ENCODE data around the gene TEPSIN.

GRCh38 chr17:81180836-81181810, 57.7 kb downstream of the TEPSIN start:
- TF ChIP-seq CTCF (IDR thresholded peaks at IDR 0.05) (no peak), POLR2A (IDR thresholded peaks at IDR 0.05) (no peak), POLR2AphosphoS5 (IDR thresholded peaks at IDR 0.05) (no peak)
